ENCODE results near the gene AKT3.

- no peak for TF ChIP-seq EZH2 (IDR thresholded peaks at IDR 0.05; ENCODE audit: low read length, unreplicated experiment)
- TF ChIP-seq, protein P1, sequence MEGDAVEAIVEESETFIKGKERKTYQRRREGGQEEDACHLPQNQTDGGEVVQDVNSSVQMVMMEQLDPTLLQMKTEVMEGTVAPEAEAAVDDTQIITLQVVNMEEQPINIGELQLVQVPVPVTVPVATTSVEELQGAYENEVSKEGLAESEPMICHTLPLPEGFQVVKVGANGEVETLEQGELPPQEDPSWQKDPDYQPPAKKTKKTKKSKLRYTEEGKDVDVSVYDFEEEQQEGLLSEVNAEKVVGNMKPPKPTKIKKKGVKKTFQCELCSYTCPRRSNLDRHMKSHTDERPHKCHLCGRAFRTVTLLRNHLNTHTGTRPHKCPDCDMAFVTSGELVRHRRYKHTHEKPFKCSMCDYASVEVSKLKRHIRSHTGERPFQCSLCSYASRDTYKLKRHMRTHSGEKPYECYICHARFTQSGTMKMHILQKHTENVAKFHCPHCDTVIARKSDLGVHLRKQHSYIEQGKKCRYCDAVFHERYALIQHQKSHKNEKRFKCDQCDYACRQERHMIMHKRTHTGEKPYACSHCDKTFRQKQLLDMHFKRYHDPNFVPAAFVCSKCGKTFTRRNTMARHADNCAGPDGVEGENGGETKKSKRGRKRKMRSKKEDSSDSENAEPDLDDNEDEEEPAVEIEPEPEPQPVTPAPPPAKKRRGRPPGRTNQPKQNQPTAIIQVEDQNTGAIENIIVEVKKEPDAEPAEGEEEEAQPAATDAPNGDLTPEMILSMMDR (conservative IDR thresholded peaks at IDR 0.05; ENCODE audit: low read depth, low read length) = no peak
Measured at GRCh38 chr1:243547891-243548290, 302.2 kb downstream of the AKT3 start.
